HL-60 (cell line): Measurements from ENCODE around the gene MMP24.

ENCODE experiments used
- POLR2AphosphoS5 ChIP-seq: IDR thresholded peaks from 2 replicates; pipeline ENCODE4 v1.6.1; 2012; ENCODE audit warnings: low read depth
- TF ChIP-seq, protein P1 (sequence below): IDR thresholded peaks from one replicate; pipeline ENCODE4 v1.5.1; 2011; ENCODE audit warnings: low read length, control low read depth, inconsistent platforms; ENCODE audit not compliant: insufficient read depth
- TF ChIP-seq, protein P2 (sequence below): IDR thresholded peaks from 2 replicates; pipeline ENCODE4 v1.6.1; 2012; ENCODE audit warnings: low read depth; ENCODE audit not compliant: insufficient replicate concordance

GRCh38 chr20:35225319-35226125 lies 968 bp upstream of the MMP24 start:
- no peak for TF ChIP-seq POLR2AphosphoS5
- TF ChIP-seq, protein P1, sequence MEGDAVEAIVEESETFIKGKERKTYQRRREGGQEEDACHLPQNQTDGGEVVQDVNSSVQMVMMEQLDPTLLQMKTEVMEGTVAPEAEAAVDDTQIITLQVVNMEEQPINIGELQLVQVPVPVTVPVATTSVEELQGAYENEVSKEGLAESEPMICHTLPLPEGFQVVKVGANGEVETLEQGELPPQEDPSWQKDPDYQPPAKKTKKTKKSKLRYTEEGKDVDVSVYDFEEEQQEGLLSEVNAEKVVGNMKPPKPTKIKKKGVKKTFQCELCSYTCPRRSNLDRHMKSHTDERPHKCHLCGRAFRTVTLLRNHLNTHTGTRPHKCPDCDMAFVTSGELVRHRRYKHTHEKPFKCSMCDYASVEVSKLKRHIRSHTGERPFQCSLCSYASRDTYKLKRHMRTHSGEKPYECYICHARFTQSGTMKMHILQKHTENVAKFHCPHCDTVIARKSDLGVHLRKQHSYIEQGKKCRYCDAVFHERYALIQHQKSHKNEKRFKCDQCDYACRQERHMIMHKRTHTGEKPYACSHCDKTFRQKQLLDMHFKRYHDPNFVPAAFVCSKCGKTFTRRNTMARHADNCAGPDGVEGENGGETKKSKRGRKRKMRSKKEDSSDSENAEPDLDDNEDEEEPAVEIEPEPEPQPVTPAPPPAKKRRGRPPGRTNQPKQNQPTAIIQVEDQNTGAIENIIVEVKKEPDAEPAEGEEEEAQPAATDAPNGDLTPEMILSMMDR: no peak
- TF ChIP-seq, protein P2, sequence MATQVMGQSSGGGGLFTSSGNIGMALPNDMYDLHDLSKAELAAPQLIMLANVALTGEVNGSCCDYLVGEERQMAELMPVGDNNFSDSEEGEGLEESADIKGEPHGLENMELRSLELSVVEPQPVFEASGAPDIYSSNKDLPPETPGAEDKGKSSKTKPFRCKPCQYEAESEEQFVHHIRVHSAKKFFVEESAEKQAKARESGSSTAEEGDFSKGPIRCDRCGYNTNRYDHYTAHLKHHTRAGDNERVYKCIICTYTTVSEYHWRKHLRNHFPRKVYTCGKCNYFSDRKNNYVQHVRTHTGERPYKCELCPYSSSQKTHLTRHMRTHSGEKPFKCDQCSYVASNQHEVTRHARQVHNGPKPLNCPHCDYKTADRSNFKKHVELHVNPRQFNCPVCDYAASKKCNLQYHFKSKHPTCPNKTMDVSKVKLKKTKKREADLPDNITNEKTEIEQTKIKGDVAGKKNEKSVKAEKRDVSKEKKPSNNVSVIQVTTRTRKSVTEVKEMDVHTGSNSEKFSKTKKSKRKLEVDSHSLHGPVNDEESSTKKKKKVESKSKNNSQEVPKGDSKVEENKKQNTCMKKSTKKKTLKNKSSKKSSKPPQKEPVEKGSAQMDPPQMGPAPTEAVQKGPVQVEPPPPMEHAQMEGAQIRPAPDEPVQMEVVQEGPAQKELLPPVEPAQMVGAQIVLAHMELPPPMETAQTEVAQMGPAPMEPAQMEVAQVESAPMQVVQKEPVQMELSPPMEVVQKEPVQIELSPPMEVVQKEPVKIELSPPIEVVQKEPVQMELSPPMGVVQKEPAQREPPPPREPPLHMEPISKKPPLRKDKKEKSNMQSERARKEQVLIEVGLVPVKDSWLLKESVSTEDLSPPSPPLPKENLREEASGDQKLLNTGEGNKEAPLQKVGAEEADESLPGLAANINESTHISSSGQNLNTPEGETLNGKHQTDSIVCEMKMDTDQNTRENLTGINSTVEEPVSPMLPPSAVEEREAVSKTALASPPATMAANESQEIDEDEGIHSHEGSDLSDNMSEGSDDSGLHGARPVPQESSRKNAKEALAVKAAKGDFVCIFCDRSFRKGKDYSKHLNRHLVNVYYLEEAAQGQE: no peak
